Endodermal cell (in vitro differentiated cells): ENCODE measurements around the gene NOS1AP. TPM values are rescaled to one million over a fixed set of nuclear protein-coding genes. Genes with fewer than 3 reads are reported as not detected.

Source experiments
- DNase-seq: peaks from one replicate; pipeline ENCODE4 v3.0.0-alpha.2; 2017
- H3K27ac ChIP-seq: 2 replicates; pipeline ENCODE4 v1.5.1; 2013; ENCODE audit warnings: mild to moderate bottlenecking, low read depth, low read length, moderate library complexity
- H3K27me3 ChIP-seq: 2 replicates; pipeline ENCODE4 v1.6.1; 2013; ENCODE audit warnings: mild to moderate bottlenecking, low read length, moderate library complexity; ENCODE audit not compliant: insufficient read depth, control insufficient read depth, poor library complexity, severe bottlenecking
- H3K36me3 ChIP-seq: 2 replicates; pipeline ENCODE4 v1.7.0; 2013; ENCODE audit warnings: mild to moderate bottlenecking, low read length, moderate library complexity; ENCODE audit not compliant: control insufficient read depth, insufficient read depth
- H3K4me1 ChIP-seq: one replicate; pipeline ENCODE4 v1.7.0; 2013; ENCODE audit warnings: low read length; ENCODE audit not compliant: control insufficient read depth, insufficient read depth
- H3K4me3 ChIP-seq: 2 replicates; pipeline ENCODE4 v1.5.1; 2013; ENCODE audit warnings: mild to moderate bottlenecking, low read length, moderate library complexity
- H3K9ac ChIP-seq: 2 replicates; pipeline ENCODE4 v1.6.1; 2013; ENCODE audit warnings: mild to moderate bottlenecking, low read length, moderate library complexity; ENCODE audit not compliant: poor library complexity, severe bottlenecking; ENCODE audit errors: extremely low read depth
- H3K9me3 ChIP-seq: 2 replicates; pipeline ENCODE4 v1.6.1; 2013; ENCODE audit warnings: mild to moderate bottlenecking, low read length, moderate library complexity; ENCODE audit not compliant: control insufficient read depth
- H3K27ac Mint-ChIP-seq: 2 replicates; pipeline ENCODE4 v1.8.0; 2020; ENCODE audit warnings: mixed read lengths
- H3K27me3 Mint-ChIP-seq: 2 replicates; pipeline ENCODE4 v1.8.0; 2021; ENCODE audit warnings: mild to moderate bottlenecking, mixed read lengths; ENCODE audit not compliant: insufficient read depth
- H3K36me3 Mint-ChIP-seq: 2 replicates; pipeline ENCODE4 v1.8.0; 2020; ENCODE audit warnings: low read depth, mixed read lengths
- H3K4me1 Mint-ChIP-seq: 2 replicates; pipeline ENCODE4 v1.8.0; 2020; ENCODE audit warnings: mixed read lengths
- H3K4me3 Mint-ChIP-seq: 2 replicates; pipeline ENCODE4 v1.8.0; 2020; ENCODE audit warnings: mild to moderate bottlenecking, moderate library complexity, mixed read lengths
- H3K9me3 Mint-ChIP-seq: 2 replicates; pipeline ENCODE4 v1.8.0; 2020; ENCODE audit warnings: mild to moderate bottlenecking, mixed read lengths
- CTCF ChIP-seq: fragments of 200-600 bp; sonication (generic); conservative IDR thresholded peaks from 2 replicates; pipeline ENCODE4 v1.5.0; 2021; ENCODE audit warnings: antibody characterized with exemption, mild to moderate bottlenecking
- WGBS, 2 experiments: methylation state at CpG; one replicate each; pipeline versions ENCODE4 v1.1.5 to v1.1.7; 2013; ENCODE audit warnings: missing lambda C conversion rate in 2 of 2, mixed read lengths in 1 of 2; ENCODE audit not compliant: insufficient coverage in 1 of 2, insufficient read length in 1 of 2; 5-methylcytosine and 5-hydroxymethylcytosine counted together
- total RNA-seq, 2 donors: library from RNA; stranded (reverse); fragmentation: NEBNext Ultra II Directional in 1 of 2; extraction: Animal tissue kit (Norgen Biotek cat#: 25700) in 1 of 2; gene quantifications; 2 replicates in 1 of 2; 3 replicates in 1 of 2; pipeline ENCODE4 v1.2.1, GENCODE V29; 2021

Gene NOS1AP
- total RNA-seq, 2 donors from 2014 or later: 4.8 to 5.9 TPM

GRCh38 chr1:162088281-162088969, 18.9 kb downstream of the NOS1AP start:
- Mint-ChIP-seq H3K4me3 (no peak overlapping the region), H3K9me3 (peaks cover 2% of the 10 kb centered on the region), H3K27me3 (no peaks in the 10 kb centered on the region), H3K4me1 (peaks cover 22% of the 10 kb centered on the region), H3K36me3 (no peaks in the 10 kb centered on the region), H3K27ac (no peak overlapping the region)
- DNase-seq: no peak
- H3K4me1 ChIP-seq: peaks cover 3% of the 10 kb centered on the region
- no peak overlapping the region for H3K27ac ChIP-seq
- no peak for TF ChIP-seq CTCF
- H3K4me3 ChIP-seq: no peak overlapping the region
- 93 to 100% methylated on average over 2 to 4 of the region's 5 CpGs for WGBS, 2 experiments
- no peak overlapping the region for H3K9ac ChIP-seq
- no peaks in the 10 kb centered on the region for H3K27me3 ChIP-seq
- no peaks in the 10 kb centered on the region for H3K9me3 ChIP-seq
- no peaks in the 10 kb centered on the region for H3K36me3 ChIP-seq

GRCh38 chr1:162089748-162090147, 20.3 kb downstream of the NOS1AP start:
- H3K4me3 Mint-ChIP-seq: no peak overlapping the region
- no peak for TF ChIP-seq CTCF
- Histone ChIP-seq H3K4me3 (no peak overlapping the region), H3K27ac (no peak overlapping the region), H3K27me3 (no peaks in the 10 kb centered on the region), H3K36me3 (no peaks in the 10 kb centered on the region), H3K4me1 (peaks cover 3% of the 10 kb centered on the region), H3K9me3 (no peaks in the 10 kb centered on the region), H3K9ac (no peak overlapping the region)
- peaks cover 22% of the 10 kb centered on the region for H3K4me1 Mint-ChIP-seq
- no peak overlapping the region for H3K27ac Mint-ChIP-seq
- DNase-seq: no peak
- no peaks in the 10 kb centered on the region for H3K9me3 Mint-ChIP-seq
- H3K36me3 Mint-ChIP-seq: no peaks in the 10 kb centered on the region
- WGBS, 2 experiments: 93 to 100% methylated on average over 2 of the region's 2 CpGs
- no peaks in the 10 kb centered on the region for H3K27me3 Mint-ChIP-seq

- H3K27ac ChIP-seq: no peak overlapping the region
- H3K4me1 ChIP-seq: peaks cover 3% of the 10 kb centered on the region
- no peak for DNase-seq
- Mint-ChIP-seq H3K27me3 (no peaks in the 10 kb centered on the region), H3K9me3 (no peaks in the 10 kb centered on the region), H3K4me3 (no peak overlapping the region), H3K27ac (no peak overlapping the region), H3K4me1 (peaks cover 22% of the 10 kb centered on the region), H3K36me3 (no peaks in the 10 kb centered on the region)
- 83 to 96% methylated on average over 1 to 2 of the region's 2 CpGs for WGBS, 2 experiments
- no peaks in the 10 kb centered on the region for H3K27me3 ChIP-seq
- H3K4me3 ChIP-seq: no peak overlapping the region
- no peaks in the 10 kb centered on the region for H3K36me3 ChIP-seq
- no peak overlapping the region for H3K9ac ChIP-seq
- TF ChIP-seq CTCF: no peak
- no peaks in the 10 kb centered on the region for H3K9me3 ChIP-seq
These were observed 20.9 kb downstream of the NOS1AP start for GRCh38 chr1:162090378-162090777.
